ENCODE data around the gene OLFM2.
A peak's percentile ranks its signal among the peaks of the same experiment; 100 is the strongest.

OLFM2 gene

GRCh38 chr19:9875796-9876195 is 60.5 kb downstream of the OLFM2 start:
- Histone ChIP-seq H3K27ac (no peak overlapping the region), H2AFZ (no peak overlapping the region), H3K9ac (no peak overlapping the region), H3K4me3 (ENCODE audit: low read depth, low read length) (no peak overlapping the region), H3K4me2 (ENCODE audit: low read length) (no peak overlapping the region), H3K9me3 (ENCODE audit: control insufficient read depth, low read length) (no peaks in the 10 kb centered on the region), H3K4me1 (peaks cover 4% of the 10 kb centered on the region), H3K27me3 (ENCODE audit: control insufficient read depth, insufficient read depth, low read length) (no peaks in the 10 kb centered on the region), H3K36me3 (ENCODE audit: control insufficient read depth, insufficient read depth, low read length) (no peaks in the 10 kb centered on the region), H3K79me2 (no peaks in the 10 kb centered on the region)
- TF ChIP-seq CTCF (IDR thresholded peaks at IDR 0.05) = no peak

GRCh38 chr19:9875031-9875627 is 61.2 kb downstream of the OLFM2 start:
- no peaks in the 10 kb centered on the region for H3K27me3 ChIP-seq (ENCODE audit: control insufficient read depth, insufficient read depth, low read length)
- TF ChIP-seq CTCF (IDR thresholded peaks at IDR 0.05) = no peak
- no peaks in the 10 kb centered on the region for H3K79me2 ChIP-seq

GRCh38 chr19:9872618-9873242 is 63.6 kb downstream of the OLFM2 start:
- Histone ChIP-seq H3K27me3 (ENCODE audit: control insufficient read depth, insufficient read depth, low read length) (no peaks in the 10 kb centered on the region), H2AFZ (no peak overlapping the region), H3K9ac (no peak overlapping the region), H3K4me3 (ENCODE audit: low read depth, low read length) (no peak overlapping the region), H3K4me2 (ENCODE audit: low read length) (no peak overlapping the region), H3K27ac (no peak overlapping the region), H3K9me3 (ENCODE audit: control insufficient read depth, low read length) (no peaks in the 10 kb centered on the region), H3K79me2 (no peaks in the 10 kb centered on the region), H3K4me1 (peaks cover 4% of the 10 kb centered on the region), H3K36me3 (ENCODE audit: control insufficient read depth, insufficient read depth, low read length) (no peaks in the 10 kb centered on the region)
- TF ChIP-seq CTCF (IDR thresholded peaks at IDR 0.05) = no peak

More at GRCh38 chr19:9875031-9875627, 61.2 kb downstream of the OLFM2 start:
- Histone ChIP-seq H3K4me1 (peaks cover 4% of the 10 kb centered on the region), H3K4me2 (ENCODE audit: low read length) (no peak overlapping the region), H3K4me3 (ENCODE audit: low read depth, low read length) (no peak overlapping the region), H3K36me3 (ENCODE audit: control insufficient read depth, insufficient read depth, low read length) (no peaks in the 10 kb centered on the region), H3K9me3 (ENCODE audit: control insufficient read depth, low read length) (no peaks in the 10 kb centered on the region), H3K9ac (no peak overlapping the region), H3K27ac (no peak overlapping the region), H2AFZ (no peak overlapping the region)

GRCh38 chr19:9871626-9872338 is 64.5 kb downstream of the OLFM2 start:
- no peak overlapping the region for H3K27ac ChIP-seq
- H3K4me1 ChIP-seq = peaks cover 4% of the 10 kb centered on the region
- TF ChIP-seq CTCF (IDR thresholded peaks at IDR 0.05) = no peak
- no peak overlapping the region for H3K9ac ChIP-seq
- no peak overlapping the region for H3K4me3 ChIP-seq (ENCODE audit: low read depth, low read length)
- H3K79me2 ChIP-seq = no peaks in the 10 kb centered on the region
- no peaks in the 10 kb centered on the region for H3K9me3 ChIP-seq (ENCODE audit: control insufficient read depth, low read length)
- peak overlapping the region; percentile 43 for H2AFZ ChIP-seq
- H3K4me2 ChIP-seq (ENCODE audit: low read length) = no peak overlapping the region
- H3K27me3 ChIP-seq (ENCODE audit: control insufficient read depth, insufficient read depth, low read length) = no peaks in the 10 kb centered on the region
- H3K36me3 ChIP-seq (ENCODE audit: control insufficient read depth, insufficient read depth, low read length) = no peaks in the 10 kb centered on the region

Measured in parathyroid adenoma (tissue), 2 donors.